IPS-15b (cell line): ENCODE results near the gene POLR1A.

Source experiments
- H3K27me3 ChIP-seq: one replicate; pipeline ENCODE4 v1.6.1; 2013; ENCODE audit warnings: low read length; ENCODE audit not compliant: control insufficient read depth, insufficient read depth
- H3K36me3 ChIP-seq: one replicate; pipeline ENCODE4 v1.6.1; 2013; ENCODE audit warnings: low read length; ENCODE audit not compliant: control insufficient read depth, insufficient read depth
- H3K4me1 ChIP-seq: one replicate; pipeline ENCODE4 v1.6.1; 2013; ENCODE audit warnings: mild to moderate bottlenecking, low read length; ENCODE audit not compliant: control insufficient read depth, insufficient read depth
- H3K4me3 ChIP-seq: one replicate; pipeline ENCODE4 v1.5.1; 2013; ENCODE audit warnings: low read depth, low read length
- H3K9ac ChIP-seq: one replicate; pipeline ENCODE4 v1.6.1; 2013; ENCODE audit warnings: low read depth, mild to moderate bottlenecking, low read length
- H3K9me3 ChIP-seq: one replicate; pipeline ENCODE4 v1.6.1; 2013; ENCODE audit warnings: mild to moderate bottlenecking, low read length; ENCODE audit not compliant: control insufficient read depth, insufficient read depth

Gene POLR1A

GRCh38 chr2:86033751-86034692 lies 71.7 kb downstream of the POLR1A start:
- peaks cover 79% of the 10 kb centered on the region for H3K36me3 ChIP-seq
- H3K4me1 ChIP-seq, result no peaks in the 10 kb centered on the region

GRCh38 chr2:86032861-86033595 lies 72.7 kb downstream of the POLR1A start:
- no peak overlapping the region for H3K4me3 ChIP-seq
- H3K4me1 ChIP-seq, result no peaks in the 10 kb centered on the region
- H3K27me3 ChIP-seq, result no peaks in the 10 kb centered on the region
- H3K9ac ChIP-seq, result no peak overlapping the region
- peaks cover 79% of the 10 kb centered on the region for H3K36me3 ChIP-seq
- H3K9me3 ChIP-seq, result no peaks in the 10 kb centered on the region

More at GRCh38 chr2:86033751-86034692, 71.7 kb downstream of the POLR1A start:
- H3K4me3 ChIP-seq, result no peak overlapping the region
- H3K9me3 ChIP-seq, result no peaks in the 10 kb centered on the region
- H3K9ac ChIP-seq, result no peak overlapping the region
- H3K27me3 ChIP-seq, result no peaks in the 10 kb centered on the region

- no peaks in the 10 kb centered on the region for H3K9me3 ChIP-seq
- no peak overlapping the region for H3K4me3 ChIP-seq
- H3K4me1 ChIP-seq, result no peaks in the 10 kb centered on the region
- no peak overlapping the region for H3K9ac ChIP-seq
- peaks cover 81% of the 10 kb centered on the region for H3K36me3 ChIP-seq
- no peaks in the 10 kb centered on the region for H3K27me3 ChIP-seq
Measured at GRCh38 chr2:86031606-86032005, 74.1 kb downstream of the POLR1A start.

GRCh38 chr2:86031151-86031550 lies 74.5 kb downstream of the POLR1A start:
- no peak overlapping the region for H3K4me3 ChIP-seq
- peaks cover 84% of the 10 kb centered on the region for H3K36me3 ChIP-seq
- no peaks in the 10 kb centered on the region for H3K27me3 ChIP-seq
- no peak overlapping the region for H3K9ac ChIP-seq
- no peaks in the 10 kb centered on the region for H3K4me1 ChIP-seq
- H3K9me3 ChIP-seq, result no peaks in the 10 kb centered on the region

- Histone ChIP-seq H3K27me3 (no peaks in the 10 kb centered on the region), H3K9me3 (no peaks in the 10 kb centered on the region), H3K4me1 (no peaks in the 10 kb centered on the region), H3K36me3 (peaks cover 88% of the 10 kb centered on the region), H3K9ac (no peak overlapping the region), H3K4me3 (no peak overlapping the region)
Measured at GRCh38 chr2:86029873-86030272, 75.8 kb downstream of the POLR1A start.

- Histone ChIP-seq H3K36me3 (peaks cover 81% of the 10 kb centered on the region), H3K4me3 (no peak overlapping the region), H3K9ac (no peak overlapping the region), H3K9me3 (no peaks in the 10 kb centered on the region), H3K27me3 (no peaks in the 10 kb centered on the region), H3K4me1 (no peaks in the 10 kb centered on the region)
Measured at GRCh38 chr2:86028766-86029381, 76.8 kb downstream of the POLR1A start.

GRCh38 chr2:86027922-86028765 lies 77.5 kb downstream of the POLR1A start:
- H3K36me3 ChIP-seq, result peaks cover 74% of the 10 kb centered on the region
- H3K4me1 ChIP-seq, result no peaks in the 10 kb centered on the region

GRCh38 chr2:86027196-86027921 lies 78.3 kb downstream of the POLR1A start:
- Histone ChIP-seq H3K36me3 (peaks cover 67% of the 10 kb centered on the region), H3K4me1 (no peaks in the 10 kb centered on the region), H3K9ac (no peak overlapping the region), H3K27me3 (no peaks in the 10 kb centered on the region), H3K4me3 (no peak overlapping the region), H3K9me3 (no peaks in the 10 kb centered on the region)

More at GRCh38 chr2:86027922-86028765, 77.5 kb downstream of the POLR1A start:
- Histone ChIP-seq H3K27me3 (no peaks in the 10 kb centered on the region), H3K9me3 (no peaks in the 10 kb centered on the region), H3K4me3 (no peak overlapping the region), H3K9ac (no peak overlapping the region)

- H3K27me3 ChIP-seq, result no peaks in the 10 kb centered on the region
Measured at GRCh38 chr2:86026744-86027065, 79.0 kb downstream of the POLR1A start.

GRCh38 chr2:86025976-86026743 lies 79.5 kb downstream of the POLR1A start:
- H3K36me3 ChIP-seq, result peaks cover 55% of the 10 kb centered on the region
- no peak overlapping the region for H3K4me3 ChIP-seq
- H3K27me3 ChIP-seq, result no peaks in the 10 kb centered on the region
- no peaks in the 10 kb centered on the region for H3K4me1 ChIP-seq
- no peaks in the 10 kb centered on the region for H3K9me3 ChIP-seq
- H3K9ac ChIP-seq, result no peak overlapping the region

More at GRCh38 chr2:86026744-86027065, 79.0 kb downstream of the POLR1A start:
- peaks cover 61% of the 10 kb centered on the region for H3K36me3 ChIP-seq
- H3K9ac ChIP-seq, result no peak overlapping the region
- no peaks in the 10 kb centered on the region for H3K4me1 ChIP-seq
- no peaks in the 10 kb centered on the region for H3K9me3 ChIP-seq
- no peak overlapping the region for H3K4me3 ChIP-seq
